ENCODE measurements around the gene ALMS1.
"Not testable (repeated sequence)": the region's sequence is repeated elsewhere in the genome, so short reads cannot be mapped to it uniquely, and the experiment has no call there.

The ALMS1 gene

DNA sequence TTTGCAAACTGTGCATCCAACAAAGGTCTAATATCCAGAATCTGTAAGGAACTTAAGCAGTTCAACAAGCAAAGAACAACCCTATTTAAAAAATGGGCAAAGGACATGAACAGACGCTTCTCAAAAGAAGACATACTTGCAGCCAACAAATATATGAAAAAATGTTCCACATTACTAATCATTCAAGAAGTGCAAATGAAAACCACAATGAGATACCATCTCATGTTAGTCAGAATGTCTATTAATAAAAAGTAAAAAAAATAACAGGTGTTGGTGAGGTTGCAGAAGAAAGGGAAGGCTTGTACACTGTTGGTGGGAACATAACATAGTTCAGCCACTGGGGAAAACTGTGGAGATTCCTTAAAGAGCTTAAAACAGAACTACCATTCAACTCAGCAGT is 130.4 kb downstream of the ALMS1 start:
- no peak for DNase-seq (ENCODE audit: low read depth, low spot score)

DNA sequence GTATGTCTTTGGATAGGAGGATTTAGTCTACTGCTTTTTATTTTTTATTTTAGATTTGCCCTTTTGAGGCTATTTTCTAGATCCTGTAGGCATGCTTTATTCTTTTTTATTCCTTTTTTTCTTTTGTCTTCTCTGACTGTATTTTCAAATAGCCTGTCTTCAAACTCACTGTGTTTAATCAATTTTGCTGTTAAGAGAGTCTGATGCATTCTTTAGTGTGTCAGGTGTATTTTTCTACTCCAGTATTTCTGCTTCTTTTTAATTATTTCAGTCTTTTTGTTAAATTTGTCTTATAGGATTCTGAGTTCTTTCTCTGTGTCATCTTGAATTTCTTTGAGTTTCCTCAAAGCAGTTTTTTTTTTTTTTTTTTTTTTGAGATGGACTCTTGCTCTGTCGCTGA is 143.1 kb downstream of the ALMS1 start:
- no peak for DNase-seq (ENCODE audit: low read depth, low spot score)

DNA sequence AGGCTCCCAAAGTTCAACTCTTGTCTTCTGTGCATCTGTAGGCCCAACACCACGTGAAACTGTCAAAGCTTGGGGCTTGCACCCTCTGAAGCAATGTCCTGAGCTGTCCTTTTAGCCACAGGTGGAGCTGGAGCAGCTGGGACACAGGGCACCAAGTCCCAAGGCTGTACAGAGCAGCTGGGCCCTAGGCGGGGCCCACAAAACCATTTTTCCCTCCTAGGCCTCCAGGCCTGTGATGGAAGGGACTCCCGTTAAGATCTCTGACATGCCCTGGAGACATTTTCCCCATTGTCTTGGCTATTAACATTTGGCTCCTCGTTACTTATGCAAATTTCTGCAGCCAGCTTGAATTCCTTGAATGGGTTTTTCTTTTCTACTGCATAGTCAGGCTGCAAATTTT is 145.1 kb downstream of the ALMS1 start:
- DNase-seq (ENCODE audit: low read depth, low spot score) = not testable (repeated sequence)

DNA sequence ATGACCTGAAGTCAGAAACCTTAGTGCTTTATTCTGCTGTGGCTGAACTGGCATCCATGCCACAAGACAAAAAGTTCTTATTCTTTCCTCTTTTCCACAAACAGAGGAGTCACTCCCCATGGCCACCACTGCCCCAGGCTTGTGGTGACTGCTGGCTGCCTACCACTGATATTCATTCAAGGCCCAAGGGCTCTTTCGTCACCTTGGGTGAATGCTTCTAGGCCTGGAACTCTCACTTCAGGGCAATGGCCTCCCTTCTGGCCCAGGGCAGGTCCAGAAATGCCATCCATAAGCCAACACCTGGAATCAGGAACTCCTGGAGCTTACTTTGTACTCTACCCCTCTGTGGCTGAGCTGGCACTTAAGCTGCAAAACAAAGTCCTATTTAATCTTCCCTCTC is 146.7 kb downstream of the ALMS1 start:
- DNase-seq (ENCODE audit: low read depth, low spot score) = no peak

DNA sequence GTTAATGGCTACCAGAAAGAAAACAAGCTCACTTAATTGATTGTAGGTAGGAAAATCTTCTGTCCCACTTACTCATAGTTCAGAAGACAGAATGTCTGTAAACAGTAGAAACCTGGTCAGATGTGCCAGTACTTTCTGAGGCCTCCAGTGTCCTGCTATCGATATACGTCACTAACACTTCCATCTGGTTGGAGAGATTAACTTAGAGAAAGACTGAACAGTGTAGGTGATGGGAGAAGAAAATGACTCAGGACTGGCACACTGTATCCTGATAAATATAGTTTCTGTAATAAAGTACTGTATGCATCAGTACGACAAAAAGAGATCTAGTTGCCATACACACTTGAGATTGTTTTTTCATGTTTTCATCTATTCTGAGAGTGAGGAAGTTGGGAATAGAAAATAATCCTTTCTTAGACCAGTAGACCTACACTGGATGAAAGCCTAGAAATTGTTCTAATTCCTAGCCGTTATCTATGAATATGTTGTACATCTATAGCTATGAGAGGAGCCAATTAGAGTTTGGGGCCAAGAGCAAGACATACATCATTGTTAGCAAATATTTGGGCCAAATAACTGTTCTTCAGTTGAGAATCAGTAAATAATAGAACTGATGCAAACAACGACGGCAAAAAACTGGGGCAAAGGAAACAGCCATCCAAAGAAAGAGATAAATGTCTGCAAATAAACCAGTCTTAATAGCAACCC is 150.7 kb downstream of the ALMS1 start:
- DNase-seq (ENCODE audit: low read depth, low spot score) = no peak

DNA sequence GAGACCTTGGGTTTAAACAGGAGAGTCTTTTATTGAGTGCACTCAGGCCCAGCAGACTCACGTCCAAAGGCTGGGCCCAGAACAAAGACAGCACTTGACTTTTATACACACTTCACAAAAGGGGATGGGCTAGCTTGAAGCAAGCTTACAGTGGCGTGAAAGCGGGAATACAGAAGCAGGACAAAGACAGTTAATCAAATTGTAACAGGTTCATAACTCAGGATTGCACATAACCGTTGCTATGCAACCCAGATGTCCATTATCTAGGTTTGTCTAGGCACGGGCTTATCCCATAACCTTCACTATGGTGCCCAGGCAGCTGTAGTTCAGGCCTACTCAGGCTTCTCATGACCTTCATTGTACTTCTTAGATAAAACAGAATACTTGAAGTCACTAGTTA is 175.2 kb downstream of the ALMS1 start:
- DNase-seq (ENCODE audit: low read depth, low spot score) = not testable (repeated sequence)

DNA sequence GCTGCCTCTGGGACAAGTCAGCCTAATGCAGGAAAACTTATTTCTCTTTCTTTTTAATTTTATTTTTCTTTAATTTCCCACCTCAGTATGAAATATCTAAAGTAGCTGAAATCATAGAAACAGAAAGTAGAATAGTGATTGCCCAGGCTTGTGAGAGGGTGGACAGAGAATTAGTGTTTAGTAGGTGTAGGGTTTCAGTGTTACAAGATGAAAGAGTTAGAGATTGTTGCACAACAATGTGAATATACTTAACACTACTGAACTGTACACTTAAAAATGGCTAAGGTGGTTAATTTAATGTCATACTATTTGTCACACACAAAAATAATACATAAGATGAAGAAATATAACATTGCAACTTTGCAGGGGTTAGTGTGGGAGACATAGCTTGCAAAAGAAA is 175.8 kb downstream of the ALMS1 start:
- DNase-seq (ENCODE audit: low read depth, low spot score) = no peak

DNA sequence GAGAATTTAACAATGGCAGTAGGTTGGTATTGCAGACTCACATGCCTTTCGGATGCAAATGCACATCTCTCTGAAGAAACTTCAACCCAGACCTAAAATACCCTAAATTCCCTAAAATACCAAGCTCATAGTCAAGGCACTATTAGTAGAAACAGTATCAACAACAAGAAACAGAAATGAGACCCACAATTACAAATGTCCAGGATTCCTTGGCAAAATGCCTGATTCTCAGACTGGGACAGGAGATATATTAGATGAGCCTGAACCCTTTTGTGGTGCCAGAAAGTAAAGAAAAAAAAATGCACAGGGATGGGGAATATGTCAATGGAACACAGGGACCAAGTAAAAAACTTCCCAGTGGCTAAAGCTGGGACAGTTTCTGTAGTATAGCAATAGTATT is 179.3 kb downstream of the ALMS1 start:
- no peak for DNase-seq (ENCODE audit: low read depth, low spot score)

DNA sequence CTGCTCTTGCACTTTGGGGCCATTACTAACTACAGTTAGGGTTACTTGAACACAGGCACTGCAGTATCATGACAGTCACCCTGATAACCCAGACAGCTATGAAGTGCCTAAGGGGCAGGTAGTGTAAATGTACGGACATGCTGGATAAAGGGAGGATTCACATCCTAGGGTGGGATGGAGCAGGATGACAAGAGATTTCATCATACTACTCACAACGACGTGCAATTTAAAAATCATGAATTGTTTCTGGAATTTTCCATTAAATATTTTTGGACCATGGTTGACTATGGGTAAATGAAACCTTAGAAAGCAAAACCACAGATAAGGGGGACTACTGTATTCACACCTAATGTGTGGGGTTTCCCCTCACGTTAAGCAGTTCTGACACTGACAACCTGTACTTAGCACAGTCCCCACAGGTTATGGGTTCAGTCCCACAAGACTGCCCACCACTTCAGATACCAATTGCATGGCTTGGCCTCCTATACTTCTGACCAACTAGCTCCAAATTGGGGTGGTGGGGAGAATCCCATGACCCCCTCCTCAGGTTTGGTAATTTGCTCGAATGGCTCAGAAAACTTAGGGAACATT is 180.7 kb downstream of the ALMS1 start:
- no peak for DNase-seq (ENCODE audit: low read depth, low spot score)

DNA sequence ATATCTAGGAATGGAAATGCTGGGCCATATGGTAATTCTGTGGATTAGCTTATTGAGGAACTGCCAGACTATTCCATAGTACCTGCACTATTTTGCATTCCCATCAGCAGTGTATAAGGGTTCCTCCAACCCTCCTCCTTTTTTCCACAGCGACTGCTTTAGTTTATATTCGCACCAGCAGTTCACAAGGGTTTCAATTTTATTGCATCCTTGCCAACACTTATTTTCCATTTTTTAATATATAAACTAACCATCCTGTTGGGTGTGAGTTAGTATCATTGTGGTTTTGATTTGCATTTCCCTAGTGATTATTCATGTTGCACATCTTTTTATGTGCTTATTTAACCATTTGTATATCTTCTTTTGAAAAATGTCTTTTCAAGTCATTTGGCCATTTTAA is 189.6 kb downstream of the ALMS1 start:
- DNase-seq (ENCODE audit: low read depth, low spot score) = no peak

DNA sequence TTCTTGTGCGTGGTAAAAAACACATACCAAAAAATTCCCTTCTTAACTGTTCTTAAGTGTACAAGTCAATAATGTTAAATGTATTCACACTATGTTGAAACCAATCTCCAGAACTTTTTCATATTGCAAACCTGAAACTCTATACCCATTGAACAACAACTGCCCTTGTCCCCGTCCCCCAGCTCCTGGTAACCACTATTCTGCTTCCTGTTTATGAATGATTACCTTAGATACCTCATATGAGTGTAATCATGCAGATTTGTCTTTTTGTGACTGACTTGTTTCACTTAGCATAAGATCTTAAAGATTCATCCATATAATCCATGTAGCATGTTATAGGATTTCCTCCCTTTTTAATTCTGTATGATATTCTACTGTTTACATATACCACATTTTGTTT is 196.7 kb downstream of the ALMS1 start:
- DNase-seq (ENCODE audit: low read depth, low spot score) = no peak

DNA sequence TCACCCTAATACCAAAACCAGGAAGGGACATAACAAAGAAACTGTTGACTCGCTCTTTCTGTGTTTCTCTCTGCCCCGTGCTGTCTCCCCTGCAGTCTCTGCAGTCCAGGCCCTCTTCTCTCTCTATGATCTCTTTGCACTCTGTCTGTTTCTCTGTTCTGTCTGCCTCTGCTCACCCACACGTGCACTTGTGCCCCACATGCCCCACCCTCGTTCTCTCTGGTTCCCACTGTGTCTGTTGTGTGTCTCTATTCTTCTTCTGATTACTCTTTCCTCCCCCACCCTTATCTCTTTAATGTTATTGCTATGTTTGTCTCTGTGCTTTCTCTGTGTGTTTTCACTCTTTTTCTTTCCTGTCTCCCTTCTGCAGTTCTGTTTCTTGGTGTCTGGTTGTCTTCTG is 202.5 kb downstream of the ALMS1 start:
- no peak for DNase-seq (ENCODE audit: low read depth, low spot score)

DNA sequence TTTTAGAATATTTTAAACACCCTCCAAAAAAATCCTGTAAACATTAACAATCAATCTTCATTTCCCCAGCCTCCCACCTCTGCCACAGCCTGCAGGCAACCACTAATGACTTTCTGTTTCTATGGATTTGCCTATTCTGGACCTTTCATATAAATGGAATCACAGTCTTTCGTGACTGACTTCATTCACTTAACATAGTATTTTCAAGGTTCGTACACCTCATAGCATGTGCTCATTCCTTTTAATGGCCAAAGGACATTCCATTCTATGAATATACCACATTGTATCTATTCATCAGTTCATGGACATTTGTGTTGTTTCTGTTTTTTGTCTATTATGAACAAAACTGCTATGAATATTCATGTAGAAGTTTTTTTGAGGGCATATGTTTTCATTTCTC is 208.0 kb downstream of the ALMS1 start:
- DNase-seq (ENCODE audit: low read depth, low spot score) = no peak

DNA sequence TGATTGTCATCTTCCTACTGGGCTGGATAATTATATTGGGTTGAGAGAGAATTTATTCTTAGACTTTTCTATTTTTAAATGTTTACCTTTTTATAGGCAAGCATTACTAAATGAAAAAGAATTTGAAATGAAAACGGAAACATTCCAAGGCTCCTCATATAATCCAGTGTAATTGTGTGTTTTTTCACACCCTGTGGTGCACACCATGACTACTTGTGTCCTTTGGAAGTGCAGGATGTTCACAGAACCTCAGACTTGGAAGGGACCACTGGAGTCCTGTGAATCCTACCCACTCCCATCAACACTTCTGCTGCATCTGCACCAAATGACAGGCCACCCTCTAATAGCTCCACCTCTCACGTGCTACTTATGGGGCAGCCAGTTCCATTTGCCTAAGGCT is 208.6 kb downstream of the ALMS1 start:
- DNase-seq (ENCODE audit: low read depth, low spot score) = peak; percentile 17

DNA sequence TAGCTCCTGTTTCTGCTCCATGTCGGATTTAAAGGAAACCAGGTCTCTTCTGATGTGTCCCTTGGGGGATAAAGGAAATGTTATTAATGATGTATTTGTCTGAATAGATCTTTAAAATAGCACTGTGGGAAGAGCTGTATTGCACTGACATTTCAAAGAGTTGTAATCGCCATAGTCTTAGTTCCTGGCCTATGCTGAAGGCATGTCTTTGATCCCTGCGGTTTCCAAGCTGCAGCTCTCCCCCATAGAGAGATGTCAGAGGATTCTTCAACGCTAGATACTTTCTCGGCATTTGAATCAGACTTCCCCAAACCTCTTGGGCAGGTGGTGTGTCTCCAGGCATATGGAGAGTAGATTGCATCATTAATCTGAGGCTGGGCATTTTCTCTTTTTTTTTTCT is 216.1 kb downstream of the ALMS1 start:
- no peak for DNase-seq (ENCODE audit: low read depth, low spot score)

DNA sequence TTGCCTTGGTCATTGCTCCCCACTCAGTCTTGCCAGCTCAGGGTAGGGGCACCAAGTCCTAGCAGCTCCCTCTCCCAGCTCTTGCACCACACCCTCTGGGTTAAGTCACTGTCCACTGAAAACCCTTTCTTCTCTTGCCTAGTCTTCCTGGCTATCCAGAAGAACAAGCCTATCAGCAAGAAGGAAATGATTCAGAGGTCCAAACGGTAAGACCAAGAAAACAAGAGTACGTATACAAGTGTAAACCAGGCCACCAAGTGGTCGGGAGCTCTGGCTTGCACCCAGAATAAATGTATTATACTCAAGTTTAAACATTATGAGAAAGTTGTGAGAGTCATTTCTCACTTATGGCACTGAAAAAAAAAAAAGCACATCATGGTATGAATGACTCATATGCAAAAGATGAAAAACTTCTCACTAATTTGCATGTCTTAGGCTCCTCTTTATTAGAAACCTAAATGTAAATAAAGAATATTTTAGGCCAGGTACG is 217.5 kb downstream of the ALMS1 start:
- not testable (repeated sequence) for DNase-seq (ENCODE audit: low read depth, low spot score)

DNA sequence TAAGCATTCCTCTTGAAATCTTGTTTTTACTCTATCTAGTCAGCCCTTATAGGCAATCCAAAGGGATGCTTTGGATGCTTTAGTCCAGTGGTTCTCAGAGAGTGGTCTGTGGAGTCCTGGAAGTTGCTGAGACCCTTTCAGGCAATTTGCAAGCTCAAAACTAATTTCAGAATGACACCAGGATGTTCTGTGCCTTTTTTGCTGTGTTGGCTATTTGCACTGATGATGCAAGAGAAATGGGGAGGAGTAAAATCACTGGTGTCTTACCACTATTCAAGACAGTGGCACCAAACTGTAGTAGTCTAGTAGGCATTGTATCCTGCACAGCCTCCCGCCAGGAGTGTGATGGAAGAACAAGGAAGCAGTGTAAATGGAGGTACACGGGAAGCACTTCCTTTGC is 219.0 kb downstream of the ALMS1 start:
- not testable (repeated sequence) for DNase-seq (ENCODE audit: low read depth, low spot score)

DNA sequence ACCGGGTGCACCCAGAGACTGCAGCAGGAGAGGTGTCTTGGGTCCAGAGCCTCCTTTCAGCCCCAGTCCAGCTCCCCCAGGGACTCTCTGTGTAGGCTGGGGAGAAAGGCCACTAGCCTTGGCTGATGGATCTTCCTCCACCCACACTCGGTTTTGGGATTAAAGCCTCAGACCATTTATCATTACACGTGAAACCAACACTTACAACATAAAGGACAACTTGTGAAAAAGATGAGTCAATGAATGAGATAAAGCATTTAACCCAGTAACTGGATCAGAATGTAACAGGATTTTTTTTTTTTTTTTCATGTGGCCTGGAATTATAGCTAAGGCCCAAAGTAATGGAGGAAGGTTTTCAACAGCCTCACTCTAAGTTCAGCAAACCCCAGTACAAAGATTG is 224.5 kb downstream of the ALMS1 start:
- no peak for DNase-seq (ENCODE audit: low read depth, low spot score)

DNA sequence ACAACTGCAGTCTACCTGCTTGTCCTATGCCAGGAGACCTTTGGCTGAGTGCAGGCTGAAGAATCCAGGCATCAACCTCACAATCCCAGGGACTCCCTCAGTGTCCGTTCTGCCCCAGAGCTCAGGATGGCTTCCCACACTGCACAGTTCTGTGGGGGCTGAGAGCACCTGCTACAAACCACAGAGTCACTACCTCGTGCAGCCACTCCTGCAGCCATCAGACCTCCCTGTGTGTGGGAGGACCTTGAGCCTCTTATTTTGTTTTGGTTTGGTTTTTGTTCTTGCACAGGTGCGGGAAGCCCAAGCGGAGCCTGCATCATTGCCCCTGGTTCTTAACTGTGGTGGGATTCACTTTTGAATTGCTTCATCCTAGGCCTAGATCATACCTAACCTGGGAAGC is 225.6 kb downstream of the ALMS1 start:
- DNase-seq (ENCODE audit: low read depth, low spot score) = no peak

DNA sequence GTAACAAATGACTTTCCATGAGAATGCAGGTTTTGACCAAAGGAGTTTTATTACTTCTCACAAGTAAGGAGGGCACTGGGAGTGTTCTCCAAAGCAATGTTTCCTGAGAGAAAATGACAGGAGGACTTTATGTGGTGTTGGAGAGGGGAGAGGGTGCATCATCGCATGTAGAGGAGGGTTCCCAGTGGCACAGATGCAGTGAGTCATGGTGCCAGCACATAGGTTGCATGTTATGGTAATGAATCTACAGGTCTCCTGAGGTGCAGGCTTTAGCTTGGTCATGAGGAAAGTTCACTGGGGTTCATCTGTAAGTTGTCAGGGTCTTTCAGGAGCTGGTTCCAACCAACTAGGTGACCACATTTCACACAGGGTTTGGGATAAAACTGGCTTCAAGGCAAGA is 226.2 kb downstream of the ALMS1 start:
- DNase-seq (ENCODE audit: low read depth, low spot score) = no peak

DNA sequence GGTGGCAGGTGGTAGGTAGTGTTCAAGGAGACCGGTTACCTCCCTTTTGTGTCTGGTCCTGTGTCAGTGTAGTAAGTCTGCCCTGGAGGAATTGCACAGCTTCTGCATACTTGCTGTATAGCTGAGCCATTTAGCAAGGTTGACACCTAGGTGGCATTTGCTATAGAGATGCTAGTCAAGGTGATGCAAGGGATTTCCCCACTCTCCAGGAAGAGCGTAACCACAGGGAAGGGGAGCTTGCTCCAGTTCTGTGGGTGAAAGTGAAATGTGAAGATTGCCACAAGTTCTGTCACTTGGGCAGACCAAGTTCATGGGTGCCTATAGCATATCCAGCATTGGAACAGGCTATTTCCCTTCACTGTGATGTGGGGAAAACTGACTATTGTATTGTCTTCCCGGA is 228.5 kb downstream of the ALMS1 start:
- no peak for DNase-seq (ENCODE audit: low read depth, low spot score)

DNA sequence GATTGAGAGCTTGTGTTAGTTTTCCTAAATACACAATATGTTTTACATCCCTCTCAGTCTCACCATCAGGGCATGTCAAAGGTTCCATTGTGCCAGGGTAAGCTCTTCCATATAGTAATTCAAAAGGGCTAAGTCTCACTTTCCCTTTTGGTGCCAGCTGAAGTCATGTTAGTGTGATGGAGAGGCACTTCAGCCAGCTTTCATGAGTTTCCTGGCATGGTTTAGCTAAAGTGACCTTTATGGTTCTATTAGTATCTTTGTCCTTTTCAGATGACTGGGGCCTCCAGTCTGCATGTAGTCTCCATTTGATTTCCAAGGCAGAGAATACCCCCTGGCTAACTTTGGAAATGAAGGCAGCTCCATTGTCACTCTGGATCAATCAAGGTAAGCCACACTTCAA is 229.4 kb downstream of the ALMS1 start:
- DNase-seq (ENCODE audit: low read depth, low spot score) = no peak

DNA sequence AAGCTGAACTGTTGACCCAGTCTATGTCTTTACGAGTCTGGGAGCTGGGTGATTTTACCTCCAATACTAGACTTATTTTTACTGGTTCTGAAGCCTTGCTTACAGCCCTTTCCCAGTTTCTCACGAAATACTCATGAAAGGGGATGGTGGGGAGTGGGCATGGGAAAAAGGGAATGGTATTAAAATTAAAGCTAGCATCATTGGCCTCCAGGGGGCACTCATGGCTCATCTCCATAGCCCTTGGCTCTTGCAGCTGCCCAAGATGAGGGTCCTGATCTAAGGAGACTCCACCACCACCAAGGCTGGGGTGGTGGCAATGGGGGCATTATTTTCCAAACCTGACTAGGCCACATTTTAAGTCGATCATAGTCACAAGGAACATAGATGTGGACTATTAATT is 234.3 kb downstream of the ALMS1 start:
- not testable (repeated sequence) for DNase-seq (ENCODE audit: low read depth, low spot score)

DNA sequence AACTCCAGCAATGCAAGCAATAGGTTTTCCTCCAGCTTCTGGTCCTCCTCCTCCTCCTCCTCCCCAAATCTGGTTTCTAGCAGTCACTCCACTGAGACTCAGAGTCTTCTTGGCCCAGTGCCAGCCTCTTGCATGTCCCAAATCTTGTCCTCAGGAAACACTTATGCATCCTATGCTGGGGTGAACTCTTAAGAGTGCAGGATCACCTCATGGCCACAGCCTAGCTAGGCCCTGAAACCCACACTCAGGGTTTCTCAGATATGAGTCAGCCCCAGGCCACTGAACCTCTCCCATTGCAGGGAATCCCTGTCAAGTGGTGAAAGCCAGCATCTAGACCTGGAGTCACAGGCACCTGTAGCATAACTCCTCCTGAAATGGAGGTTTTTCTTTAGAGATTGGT is 238.4 kb downstream of the ALMS1 start:
- not testable (repeated sequence) for DNase-seq (ENCODE audit: low read depth, low spot score)
